ENCODE results near the gene ITFG1.

Gene ITFG1

DNA sequence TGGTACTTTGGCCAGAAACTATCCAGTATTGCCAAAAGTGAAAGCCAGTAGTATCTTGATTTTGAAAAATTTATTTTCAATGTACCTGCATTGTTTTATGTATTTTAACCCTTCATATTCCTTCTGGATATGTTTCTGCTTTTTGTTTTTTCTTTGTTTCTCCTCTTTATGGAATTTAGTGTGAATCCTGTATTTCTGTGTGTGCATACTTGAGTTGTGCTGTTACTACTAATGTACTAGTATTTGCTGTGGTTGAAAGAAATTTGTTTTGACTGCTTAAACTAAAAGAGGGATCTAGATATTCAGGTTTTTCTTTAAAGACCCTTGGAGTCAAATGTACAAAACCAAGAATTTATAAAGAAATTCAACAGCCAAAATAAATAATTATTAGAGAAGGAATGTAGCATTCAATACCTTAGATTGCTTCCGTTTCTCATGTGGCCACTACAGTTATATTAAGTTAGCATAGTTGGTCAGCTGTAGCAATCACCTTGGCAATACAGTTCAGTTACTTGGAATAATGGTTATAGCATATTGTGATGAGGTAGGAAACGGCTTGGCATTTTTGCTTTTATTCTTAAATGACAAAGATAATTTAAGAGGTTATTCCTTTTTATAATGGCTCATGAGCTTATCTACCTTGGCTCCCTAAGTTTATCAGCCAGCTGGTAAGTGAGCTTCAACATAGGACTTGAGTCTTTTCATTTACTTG is 5.2 kb upstream of the ITFG1 start:
- POLR2A ChIA-PET: no interaction called here
- Histone ChIP-seq H3K27me3 (replicated peaks in 2 of 5; ENCODE audit: control insufficient read depth in 4 of 5, insufficient read depth in 5 of 5, low read length in 4 of 5) (no peaks in the 10 kb centered on the region), H3K27ac (ENCODE audit: insufficient read depth in 1 of 2, low read depth in 1 of 2, low read length in 2 of 2, poor library complexity in 1 of 2, severe bottlenecking in 2 of 2) (peak overlapping the region; percentile 19 to 69), H3K9me3 (ENCODE audit: control extremely low read depth in 1 of 5, control insufficient read depth in 4 of 5, insufficient read depth in 2 of 5, low read depth in 1 of 5, low read length in 4 of 5) (no peaks in the 10 kb centered on the region), H3K36me3 (ENCODE audit: control insufficient read depth in 4 of 4, insufficient read depth in 4 of 4, low read length in 3 of 4) (peaks cover 2 to 11% (median 5%) of the 10 kb centered on the region in 4 experiments), H3K4me3 (ENCODE audit: control insufficient read depth in 1 of 7, extremely low read depth in 1 of 7, insufficient read depth in 4 of 7, low read depth in 2 of 7, low read length in 6 of 7) (no peak overlapping the region), H3K4me1 (ENCODE audit: control extremely low read depth in 1 of 4, control insufficient read depth in 4 of 4, insufficient read depth in 4 of 4, low read length in 3 of 4) (peaks cover 0 to 38% (median 22%) of the 10 kb centered on the region in 4 experiments)
- no peak for DNase-seq
- WGBS (ENCODE audit: insufficient coverage): 100% methylated on average over 1 of the region's 2 CpGs
- CTCF ChIA-PET: no interaction called here

GRCh38 chr16:47463771-47464624 is 3.1 kb upstream of the ITFG1 start:
- 92% methylated on average over 7 of the region's 11 CpGs for WGBS (ENCODE audit: insufficient coverage)
- Histone ChIP-seq H3K9me3 (ENCODE audit: control extremely low read depth in 1 of 5, control insufficient read depth in 4 of 5, insufficient read depth in 2 of 5, low read depth in 1 of 5, low read length in 4 of 5) (no peaks in the 10 kb centered on the region), H3K27ac (ENCODE audit: insufficient read depth in 1 of 2, low read depth in 1 of 2, low read length in 2 of 2, poor library complexity in 1 of 2, severe bottlenecking in 2 of 2) (peak overlapping the region in 1 of 2 experiments; percentile 99), H3K4me1 (ENCODE audit: control extremely low read depth in 1 of 4, control insufficient read depth in 4 of 4, insufficient read depth in 4 of 4, low read length in 3 of 4) (peaks cover 4 to 51% (median 34%) of the 10 kb centered on the region in 4 experiments), H3K4me3 (ENCODE audit: control insufficient read depth in 1 of 7, extremely low read depth in 1 of 7, insufficient read depth in 4 of 7, low read depth in 2 of 7, low read length in 6 of 7) (no peak overlapping the region), H3K36me3 (ENCODE audit: control insufficient read depth in 4 of 4, insufficient read depth in 4 of 4, low read length in 3 of 4) (peaks cover 0 to 8% (median 4%) of the 10 kb centered on the region in 4 experiments), H3K27me3 (replicated peaks in 2 of 5; ENCODE audit: control insufficient read depth in 4 of 5, insufficient read depth in 5 of 5, low read length in 4 of 5) (no peaks in the 10 kb centered on the region)
- no peak for DNase-seq
- ChIA-PET POLR2A (no interaction called here), CTCF (interaction anchor here (0.6 to 1.1 kb wide), 3 partner anchors 14 to 288 kb away, joined by 3 read pairs; no protein-coding TSS in a partner anchor)

GRCh38 chr16:47461598-47462266 is 869 bp upstream of the ITFG1 start:
- peak overlapping the region; percentile 96 to 99 for H3K27ac ChIP-seq (ENCODE audit: insufficient read depth in 1 of 2, low read depth in 1 of 2, low read length in 2 of 2, poor library complexity in 1 of 2, severe bottlenecking in 2 of 2)
- H3K27me3 ChIP-seq (replicated peaks in 2 of 5; ENCODE audit: control insufficient read depth in 4 of 5, insufficient read depth in 5 of 5, low read length in 4 of 5): no peaks in the 10 kb centered on the region
- peak; percentile 82 to 96 (median 92) for DNase-seq
- 0% methylated on average over 17 of the region's 17 CpGs for WGBS (ENCODE audit: insufficient coverage)
- no peaks in the 10 kb centered on the region for H3K9me3 ChIP-seq (ENCODE audit: control extremely low read depth in 1 of 5, control insufficient read depth in 4 of 5, insufficient read depth in 2 of 5, low read depth in 1 of 5, low read length in 4 of 5)
- H3K36me3 ChIP-seq (ENCODE audit: control insufficient read depth in 4 of 4, insufficient read depth in 4 of 4, low read length in 3 of 4): peaks cover 2 to 15% (median 9%) of the 10 kb centered on the region in 4 experiments
- POLR2A ChIA-PET: interaction anchor here (1.0 kb wide), 1 partner anchor 32 kb away, joined by 4 read pairs; no protein-coding TSS in a partner anchor
- H3K4me3 ChIP-seq (ENCODE audit: control insufficient read depth in 1 of 7, extremely low read depth in 1 of 7, insufficient read depth in 4 of 7, low read depth in 2 of 7, low read length in 6 of 7): peak overlapping the region; percentile 91 to 98 (median 96)
- peaks cover 4 to 38% (median 22%) of the 10 kb centered on the region in 4 experiments for H3K4me1 ChIP-seq (ENCODE audit: control extremely low read depth in 1 of 4, control insufficient read depth in 4 of 4, insufficient read depth in 4 of 4, low read length in 3 of 4)
- CTCF ChIA-PET: interaction anchor here (1.0 to 1.5 kb wide), 4 partner anchors 15 to 318 kb away, joined by 3 to 7 read pairs (median 4); partner anchors contain the start of gene NETO2

- H3K9me3 ChIP-seq (ENCODE audit: control extremely low read depth in 1 of 5, control insufficient read depth in 4 of 5, insufficient read depth in 2 of 5, low read depth in 1 of 5, low read length in 4 of 5): no peaks in the 10 kb centered on the region
- peaks cover 4 to 36% (median 22%) of the 10 kb centered on the region in 4 experiments for H3K4me1 ChIP-seq (ENCODE audit: control extremely low read depth in 1 of 4, control insufficient read depth in 4 of 4, insufficient read depth in 4 of 4, low read length in 3 of 4)
- WGBS (ENCODE audit: insufficient coverage): 11% methylated on average over 4 of the region's 4 CpGs
- no peaks in the 10 kb centered on the region for H3K27me3 ChIP-seq (replicated peaks in 2 of 5; ENCODE audit: control insufficient read depth in 4 of 5, insufficient read depth in 5 of 5, low read length in 4 of 5)
- CTCF ChIA-PET: interaction anchor here (0.8 to 1.5 kb wide), 4 partner anchors 9 to 203 kb away, joined by 3 to 7 read pairs (median 5); no protein-coding TSS in a partner anchor
- POLR2A ChIA-PET: no interaction called here
- H3K36me3 ChIP-seq (ENCODE audit: control insufficient read depth in 4 of 4, insufficient read depth in 4 of 4, low read length in 3 of 4): peaks cover 2 to 15% (median 13%) of the 10 kb centered on the region in 4 experiments
- H3K27ac ChIP-seq (ENCODE audit: insufficient read depth in 1 of 2, low read depth in 1 of 2, low read length in 2 of 2, poor library complexity in 1 of 2, severe bottlenecking in 2 of 2): peak overlapping the region; percentile 96 to 99
- DNase-seq: no peak
- peak overlapping the region; percentile 91 to 98 (median 96) for H3K4me3 ChIP-seq (ENCODE audit: control insufficient read depth in 1 of 7, extremely low read depth in 1 of 7, insufficient read depth in 4 of 7, low read depth in 2 of 7, low read length in 6 of 7)
Measured at GRCh38 chr16:47460359-47460710, 528 bp downstream of the ITFG1 start.

GRCh38 chr16:47459603-47460002 is 1.3 kb downstream of the ITFG1 start:
- no peaks in the 10 kb centered on the region for H3K9me3 ChIP-seq (ENCODE audit: control extremely low read depth in 1 of 5, control insufficient read depth in 4 of 5, insufficient read depth in 2 of 5, low read depth in 1 of 5, low read length in 4 of 5)
- peaks cover 3 to 17% (median 13%) of the 10 kb centered on the region in 4 experiments for H3K36me3 ChIP-seq (ENCODE audit: control insufficient read depth in 4 of 4, insufficient read depth in 4 of 4, low read length in 3 of 4)
- no peak for DNase-seq
- H3K27me3 ChIP-seq (replicated peaks in 2 of 5; ENCODE audit: control insufficient read depth in 4 of 5, insufficient read depth in 5 of 5, low read length in 4 of 5): no peaks in the 10 kb centered on the region
- CTCF ChIA-PET: no interaction called here
- H3K4me1 ChIP-seq (ENCODE audit: control extremely low read depth in 1 of 4, control insufficient read depth in 4 of 4, insufficient read depth in 4 of 4, low read length in 3 of 4): peaks cover 4 to 36% (median 22%) of the 10 kb centered on the region in 4 experiments
- POLR2A ChIA-PET: interaction anchor here (1.0 kb wide), 1 partner anchor 47 kb away, joined by 3 read pairs; no protein-coding TSS in a partner anchor
- peak overlapping the region in 4 of 7 experiments; percentile 91 to 98 (median 96) for H3K4me3 ChIP-seq (ENCODE audit: control insufficient read depth in 1 of 7, extremely low read depth in 1 of 7, insufficient read depth in 4 of 7, low read depth in 2 of 7, low read length in 6 of 7)
- WGBS (ENCODE audit: insufficient coverage): no CpG with 5 or more reads among the region's 1 CpG
- peak overlapping the region in 1 of 2 experiments; percentile 99 for H3K27ac ChIP-seq (ENCODE audit: insufficient read depth in 1 of 2, low read depth in 1 of 2, low read length in 2 of 2, poor library complexity in 1 of 2, severe bottlenecking in 2 of 2)

DNA sequence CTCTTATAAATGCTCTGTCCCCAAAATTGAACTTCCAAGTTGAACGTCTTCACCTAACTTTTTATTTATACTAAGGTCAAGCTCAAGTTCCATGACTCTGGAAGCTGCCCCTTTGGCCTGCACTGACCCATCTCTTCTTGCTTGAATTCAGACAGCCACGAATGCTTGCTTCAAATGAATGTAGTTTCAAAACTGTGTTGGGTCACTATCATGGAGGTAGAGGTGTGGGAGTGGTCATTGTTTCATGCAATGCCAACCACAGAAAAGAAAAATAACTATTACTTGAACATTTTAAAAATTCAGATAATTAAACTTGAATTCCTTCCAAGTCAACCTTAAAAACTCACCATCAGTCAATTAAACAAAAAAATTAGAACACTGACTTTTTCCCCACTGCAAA is 2.5 kb downstream of the ITFG1 start:
- H3K27me3 ChIP-seq (replicated peaks in 2 of 5; ENCODE audit: control insufficient read depth in 4 of 5, insufficient read depth in 5 of 5, low read length in 4 of 5): no peaks in the 10 kb centered on the region
- peaks cover 2 to 21% (median 14%) of the 10 kb centered on the region in 4 experiments for H3K36me3 ChIP-seq (ENCODE audit: control insufficient read depth in 4 of 4, insufficient read depth in 4 of 4, low read length in 3 of 4)
- ChIA-PET CTCF (no interaction called here), POLR2A (no interaction called here)
- H3K4me1 ChIP-seq (ENCODE audit: control extremely low read depth in 1 of 4, control insufficient read depth in 4 of 4, insufficient read depth in 4 of 4, low read length in 3 of 4): peaks cover 4 to 31% (median 21%) of the 10 kb centered on the region in 4 experiments
- no peaks in the 10 kb centered on the region for H3K9me3 ChIP-seq (ENCODE audit: control extremely low read depth in 1 of 5, control insufficient read depth in 4 of 5, insufficient read depth in 2 of 5, low read depth in 1 of 5, low read length in 4 of 5)
- no CpG with 5 or more reads among the region's 2 CpGs for WGBS (ENCODE audit: insufficient coverage)
- no peak for DNase-seq
- H3K4me3 ChIP-seq (ENCODE audit: control insufficient read depth in 1 of 7, extremely low read depth in 1 of 7, insufficient read depth in 4 of 7, low read depth in 2 of 7, low read length in 6 of 7): no peak overlapping the region
- peak overlapping the region in 1 of 2 experiments; percentile 25 for H3K27ac ChIP-seq (ENCODE audit: insufficient read depth in 1 of 2, low read depth in 1 of 2, low read length in 2 of 2, poor library complexity in 1 of 2, severe bottlenecking in 2 of 2)
